IMR-90 (cell line): Measurements from ENCODE around the gene THAP2. TPM values are rescaled to one million over a fixed set of nuclear protein-coding genes. Genes with fewer than 3 reads are reported as not detected.

Source experiments
- ATAC-seq: fragments of 200-7000 bp; cut with Tn5 transposase; 2 replicates; pipeline ENCODE4 v1.9.1; 2020; ENCODE audit warnings: low read depth, mild to moderate bottlenecking, moderate library complexity
- BruUV-seq: library from RNA; stranded (reverse); fragments of 400-500 nt; replicated peaks from 2 replicates; lab custom pipeline; 2021; lab: Mats Ljungman, UMichigan
- CTCF ChIA-PET: fragments of 300-600 bp; formaldehyde crosslinking; extraction: SDS; loops from one replicate; lab custom pipeline; 2021; ENCODE audit warnings: antibody characterized with exemption; lab: Yijun Ruan, JAX
- POLR2A ChIA-PET: fragments of 300-600 bp; sonication (Branson Sonifier 250); formaldehyde crosslinking; loops from one replicate; lab custom pipeline; 2022; ENCODE audit warnings: antibody characterized with exemption; ENCODE audit not compliant: unreplicated experiment; lab: Charles Lee
- DNase-seq: peaks from one replicate; pipeline ENCODE4 v3.0.0; 2013
- H2AFZ ChIP-seq: replicated peaks from 2 replicates; pipeline ENCODE3; 2013; ENCODE audit warnings: low read length, mild to moderate bottlenecking; ENCODE audit not compliant: poor library complexity
- H2AK5ac ChIP-seq: 2 replicates; pipeline ENCODE4 v1.6.1; 2013; ENCODE audit warnings: low read depth, low read length, inconsistent platforms
- H2AK9ac ChIP-seq: replicated peaks from 2 replicates; pipeline ENCODE3; 2013; ENCODE audit warnings: mild to moderate bottlenecking, low read depth, low read length, moderate library complexity; ENCODE audit not compliant: poor library complexity
- H2BK120ac ChIP-seq: 2 replicates; pipeline ENCODE4 v1.6.1; 2013; ENCODE audit warnings: low read depth, low read length, inconsistent platforms
- H2BK15ac ChIP-seq: 3 replicates; pipeline ENCODE4 v1.6.1; 2013; ENCODE audit warnings: low read depth, low read length, inconsistent platforms
- H2BK20ac ChIP-seq: 2 replicates; pipeline ENCODE4 v1.6.1; 2013; ENCODE audit warnings: low read depth, mild to moderate bottlenecking, inconsistent platforms, low read length, moderate library complexity
- H2BK5ac ChIP-seq: 2 replicates; pipeline ENCODE4 v1.6.1; 2013; ENCODE audit warnings: mild to moderate bottlenecking, low read depth, low read length, inconsistent platforms; ENCODE audit not compliant: poor library complexity, severe bottlenecking
- H3K14ac ChIP-seq: replicated peaks from 2 replicates; pipeline ENCODE4 v1.6.1; 2013; ENCODE audit warnings: low read depth, low read length, inconsistent platforms
- H3K18ac ChIP-seq: 2 replicates; pipeline ENCODE4 v1.6.1; 2013; ENCODE audit warnings: low read depth, low read length, control low read depth
- H3K23ac ChIP-seq: 2 replicates; pipeline ENCODE4 v1.6.1; 2013; ENCODE audit warnings: low read depth, low read length, inconsistent platforms
- H3K27ac ChIP-seq: 2 replicates; pipeline ENCODE4 v1.5.1; 2013; ENCODE audit warnings: mild to moderate bottlenecking, control low read depth, low read length; ENCODE audit not compliant: insufficient read depth
- H3K27me3 ChIP-seq: 2 replicates; pipeline ENCODE4 v1.6.1; 2013; ENCODE audit warnings: low read length; ENCODE audit not compliant: control insufficient read depth, insufficient read depth
- H3K36me3 ChIP-seq: 2 replicates; pipeline ENCODE4 v1.6.1; 2013; ENCODE audit warnings: low read length, mixed read lengths; ENCODE audit not compliant: control insufficient read depth, insufficient read depth
- H3K4ac ChIP-seq: 2 replicates; pipeline ENCODE4 v1.6.1; 2013; ENCODE audit warnings: low read depth, low read length, inconsistent platforms
- H3K4me1 ChIP-seq: 2 replicates; pipeline ENCODE4 v1.6.1; 2013; ENCODE audit warnings: low read length, mixed read lengths; ENCODE audit not compliant: control insufficient read depth, insufficient read depth
- H3K4me2 ChIP-seq: 2 replicates; pipeline ENCODE4 v1.6.1; 2013; ENCODE audit warnings: low read depth, mild to moderate bottlenecking, control low read depth, low read length, moderate library complexity
- H3K4me3 ChIP-seq: 2 replicates; pipeline ENCODE4 v1.5.1; 2013; ENCODE audit warnings: low read depth, mild to moderate bottlenecking, control low read depth, low read length, moderate library complexity; ENCODE audit not compliant: insufficient read depth
- H3K56ac ChIP-seq: 2 replicates; pipeline ENCODE4 v1.6.1; 2013; ENCODE audit warnings: low read length, inconsistent platforms; ENCODE audit not compliant: insufficient read depth; ENCODE audit errors: extremely low read depth
- H3K79me1 ChIP-seq, 2 experiments: 2 replicates each; pipeline ENCODE4 v1.6.1; 2013; ENCODE audit warnings: low read length in 2 of 2, inconsistent platforms in 1 of 2, low read depth in 1 of 2
- H3K9ac ChIP-seq: 2 replicates; pipeline ENCODE4 v1.6.1; 2013; ENCODE audit warnings: low read depth, low read length, control low read depth
- H3K9me1 ChIP-seq: 2 replicates; pipeline ENCODE4 v1.6.1; 2013; ENCODE audit warnings: low read length, inconsistent platforms; ENCODE audit not compliant: insufficient read depth
- H3K9me3 ChIP-seq: 2 replicates; pipeline ENCODE4 v1.6.1; 2013; ENCODE audit warnings: low read length; ENCODE audit not compliant: control insufficient read depth, insufficient read depth
- H4K20me1 ChIP-seq: 2 replicates; pipeline ENCODE4 v1.6.1; 2013; ENCODE audit warnings: low read length, inconsistent platforms; ENCODE audit not compliant: insufficient read depth
- H4K5ac ChIP-seq: 2 replicates; pipeline ENCODE4 v1.6.1; 2013; ENCODE audit warnings: mild to moderate bottlenecking, low read depth, low read length, control low read depth
- H4K8ac ChIP-seq, 2 experiments: 2 replicates each; pipeline ENCODE4 v1.6.1; 2013; ENCODE audit warnings: low read depth in 2 of 2, low read length in 2 of 2, control low read depth in 1 of 2, inconsistent platforms in 1 of 2
- H4K91ac ChIP-seq: 2 replicates; pipeline ENCODE4 v1.6.1; 2013; ENCODE audit warnings: low read depth, low read length, inconsistent platforms; ENCODE audit not compliant: insufficient read depth
- CHD1 ChIP-seq: IDR thresholded peaks from 2 replicates; pipeline ENCODE4 v1.6.1; 2012; ENCODE audit warnings: low read depth, low read length, improper control_type of control experiment
- NFE2L2 ChIP-seq: fragments of 150-350 bp; IDR thresholded peaks from 2 replicates; pipeline ENCODE4 v1.6.1; 2016; ENCODE audit warnings: low read depth, mild to moderate bottlenecking, low read length
- WGBS, 2 experiments: methylation state at CpG; one replicate each; pipeline versions ENCODE4 v1.1.5 to v1.1.7; 2013; ENCODE audit warnings: missing lambda C conversion rate in 2 of 2; ENCODE audit not compliant: insufficient read length in 1 of 2; ENCODE audit errors: extremely low coverage in 2 of 2; 5-methylcytosine and 5-hydroxymethylcytosine counted together
- dilution Hi-C: fragments of 300-500 bp; cut with HindIII; formaldehyde crosslinking; loops from one replicate; pipeline ENCODE4 v1.14.3; 2018; ENCODE audit warnings: low sequenced_read_pairs; ENCODE audit not compliant: unreplicated experiment
- in situ Hi-C: fragments of 300-500 bp; cut with MboI; formaldehyde crosslinking; loops from 3 replicates; pipeline ENCODE4 v1.14.3; 2019; ENCODE audit warnings: low sequenced_read_pairs, inconsistent platforms, mixed read lengths
- intact Hi-C: fragments of 100-400 bp; cut with micrococcal nuclease; formaldehyde crosslinking; loops from 2 replicates; pipeline ENCODE4 v1.10.0; 2022
- polyA plus RNA-seq, 3 experiments: library from polyadenylated mRNA; depleted of rRNA; stranded (reverse); fragments of >200 nt; gene quantifications; 2 replicates each; pipeline ENCODE4 v1.2.3, GENCODE V29; 2012; ENCODE audit warnings: low replicate concordance in 1 of 3
- total RNA-seq: library from RNA; depleted of rRNA; stranded (reverse); fragments of >200 nt; gene quantifications from 2 replicates; pipeline ENCODE4 v1.2.3, GENCODE V29; 2012

Gene THAP2
- total and polyA plus RNA-seq, 2 of the 4 experiments (the other 2 are of a cell fraction): 1.4 to 2.5 TPM

- H2AK5ac ChIP-seq: peak overlapping the region; percentile 73
- H3K9me3 ChIP-seq: no peaks in the 10 kb centered on the region
- WGBS, 2 experiments: no CpG with 5 or more reads among the region's 20 CpGs
- peaks cover 8 to 22% of the 10 kb centered on the region in 2 experiments; a peak in 3 of 4 replicates for H3K79me1 ChIP-seq
- no peak overlapping the region for H2BK20ac ChIP-seq
- in situ Hi-C loops: loop anchor here (10.0 to 25.0 kb wide), 2 partner anchors 90 to 598 kb away; partner anchors contain the start of genes RAB21 and TRHDE
- peak overlapping the region; percentile 95 for H3K9ac ChIP-seq
- H3K27me3 ChIP-seq: no peaks in the 10 kb centered on the region
- ChIA-PET CTCF (interaction anchor here (0.7 to 2.0 kb wide), 2 partner anchors 10 to 83 kb away, joined by 3 to 10 read pairs; no protein-coding TSS in a partner anchor), POLR2A (no interaction called here)
- peaks cover 23% of the 10 kb centered on the region for H4K20me1 ChIP-seq
- TF ChIP-seq NFE2L2 (no peak), CHD1 (0 out of 2 replicates have a peak, but pooled peaks have one; percentile 3)
- peak overlapping the region; percentile 79 for H2AK9ac ChIP-seq
- H3K4me3 ChIP-seq: peak overlapping the region; percentile 68
- peak overlapping the region; percentile 88 for H3K56ac ChIP-seq
- H3K4ac ChIP-seq: peak overlapping the region; percentile 83
- peak overlapping the region; percentile 33; the same call in 2 of the 3 replicates for H2BK15ac ChIP-seq
- intact Hi-C loops: loop anchor here (1.0 to 5.0 kb wide), 2 partner anchors 22 to 83 kb away; partner anchors contain the start of gene TMEM19
- H3K27ac ChIP-seq: peak overlapping the region; percentile 75
- H3K4me2 ChIP-seq: peak overlapping the region; percentile 82
- DNase-seq: peak; percentile 15
- H2BK5ac ChIP-seq: peak overlapping the region; percentile 76
- H3K18ac ChIP-seq: peak overlapping the region; percentile 0
- peak overlapping the region; percentile 93 for H3K23ac ChIP-seq
- peak overlapping the region; percentile 62 to 70 for H4K8ac ChIP-seq
- H2AFZ ChIP-seq: peak overlapping the region; percentile 90
- peaks cover 6% of the 10 kb centered on the region for H3K36me3 ChIP-seq
- H3K9me1 ChIP-seq: no peaks in the 10 kb centered on the region
- no peak for ATAC-seq
- peak overlapping the region; percentile 5 for H4K5ac ChIP-seq
- dilution Hi-C loops: no loop called here
- H3K4me1 ChIP-seq: no peaks in the 10 kb centered on the region
- peak overlapping the region; percentile 67 for H4K91ac ChIP-seq
- H2BK120ac ChIP-seq: peak overlapping the region; percentile 44
- H3K14ac ChIP-seq: peak overlapping the region; percentile 89
- BruUV-seq: TSS peak; percentile 49
Observed at GRCh38 chr12:71664411-71665089, 449 bp downstream of the THAP2 start.
